ENCODE results near the gene PPP1R3F.

DNA sequence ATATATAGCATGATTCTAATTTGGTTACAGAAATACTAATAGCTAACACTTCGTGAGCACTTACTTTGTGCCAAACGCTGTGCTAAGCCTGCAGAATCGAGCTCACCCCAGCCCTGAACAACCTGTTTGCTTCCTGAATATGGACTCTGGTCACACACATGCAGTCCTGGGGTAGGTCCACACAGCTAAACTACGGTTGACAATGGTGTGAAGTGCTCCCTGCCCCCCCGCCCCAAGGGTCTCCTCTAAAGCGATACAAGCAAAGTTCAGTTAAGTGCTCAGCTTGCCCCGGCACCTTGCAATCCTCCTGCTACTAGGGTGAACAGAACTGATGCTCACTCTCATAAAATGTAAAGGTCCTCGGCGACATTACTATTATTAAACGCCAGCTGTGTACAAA, 6.0 kb upstream of the PPP1R3F start:
- TF ChIP-seq CTCF (IDR thresholded peaks at IDR 0.05) (no peak), POLR2A (IDR thresholded peaks at IDR 0.05) (no peak), POLR2AphosphoS5 (IDR thresholded peaks at IDR 0.05) (no peak)
